ENCODE results near the gene G6PC2.

GRCh38 chr2:168916331-168916675, 15.2 kb downstream of the G6PC2 start:
- TF ChIP-seq POLR2A (IDR thresholded peaks at IDR 0.05; ENCODE audit: low read depth) (no peak), CTCF (IDR thresholded peaks at IDR 0.05) (no peak), POLR2AphosphoS5 (IDR thresholded peaks at IDR 0.05) (no peak)

All from esophagus muscularis mucosa (tissue), 3 donors.